PC-3 (cell line): Measurements from ENCODE around the gene RNF14. TPM values are rescaled to one million over a fixed set of nuclear protein-coding genes. Genes with fewer than 3 reads are reported as not detected.

Experiments
- ATAC-seq: fragments of 200-7000 bp; cut with Tn5 transposase; 2 replicates; pipeline ENCODE4 v1.9.1; 2020; ENCODE audit warnings: mild to moderate bottlenecking, moderate library complexity
- BruUV-seq: library from RNA; stranded (reverse); fragments of 400-500 nt; replicated peaks from 2 replicates; lab custom pipeline; 2021; lab: Mats Ljungman, UMichigan
- CTCF ChIA-PET: fragments of 300-600 bp; sonication (Branson Sonifier 250); formaldehyde crosslinking; loops from one replicate; lab custom pipeline; 2022; ENCODE audit warnings: antibody characterized with exemption; lab: Charles Lee
- POLR2A ChIA-PET: fragments of 300-600 bp; sonication (Branson Sonifier 250); formaldehyde crosslinking; loops from one replicate; lab custom pipeline; 2022; ENCODE audit warnings: antibody characterized with exemption; ENCODE audit not compliant: unreplicated experiment; lab: Charles Lee
- DNase-seq: peaks from one replicate; pipeline ENCODE4 v3.0.0-alpha.2; 2015
- H2AFZ ChIP-seq: fragments of 300-600 bp; sonication (generic); 2 replicates; pipeline ENCODE4 v1.6.0; 2016; ENCODE audit warnings: antibody characterized with exemption, low read length
- H3F3A ChIP-seq: fragments of 300-600 bp; sonication (generic); one replicate; pipeline ENCODE4 v1.6.0; 2017; ENCODE audit warnings: antibody characterized with exemption, low read length, control low read depth, mild to moderate bottlenecking; ENCODE audit not compliant: unreplicated experiment
- H3K27ac ChIP-seq: fragments of 300-600 bp; sonication (generic); 2 replicates; pipeline ENCODE4 v1.5.1; 2016; ENCODE audit warnings: mild to moderate bottlenecking, low read length
- H3K27me3 ChIP-seq: fragments of 300-600 bp; sonication (generic); 2 replicates; pipeline ENCODE4 v1.6.1; 2016; ENCODE audit warnings: low read length, mixed read lengths
- H3K36me3 ChIP-seq: fragments of 300-600 bp; sonication (generic); 2 replicates; pipeline ENCODE4 v1.6.1; 2016; ENCODE audit warnings: low read depth, mixed run types, low read length, mixed read lengths
- H3K4me1 ChIP-seq: fragments of 300-600 bp; sonication (generic); 2 replicates; pipeline ENCODE4 v1.5.1; 2016; ENCODE audit warnings: low read length; ENCODE audit not compliant: insufficient read depth
- H3K4me2 ChIP-seq: fragments of 300-600 bp; sonication (generic); 2 replicates; pipeline ENCODE4 v1.6.0; 2016; ENCODE audit warnings: low read length
- H3K4me3 ChIP-seq: fragments of 300-600 bp; sonication (generic); 2 replicates; pipeline ENCODE4 v1.5.1; 2016; ENCODE audit warnings: mild to moderate bottlenecking, low read length, mixed read lengths
- H3K79me2 ChIP-seq: fragments of 300-600 bp; sonication (generic); 2 replicates; pipeline ENCODE4 v1.6.1; 2017; ENCODE audit warnings: low read length, mixed read lengths
- H3K9ac ChIP-seq: fragments of 300-600 bp; sonication (generic); 2 replicates; pipeline ENCODE4 v1.6.0; 2016; ENCODE audit warnings: mild to moderate bottlenecking, low read length
- H3K9me2 ChIP-seq: fragments of 300-600 bp; sonication (generic); replicated peaks from 2 replicates; pipeline ENCODE4 v1.6.1; 2016; ENCODE audit warnings: mixed run types, low read length, mixed read lengths
- H3K9me3 ChIP-seq: fragments of 300-600 bp; sonication (generic); 2 replicates; pipeline ENCODE4 v1.6.1; 2016; ENCODE audit warnings: low read length, mixed read lengths
- H4K20me1 ChIP-seq: fragments of 300-600 bp; sonication (generic); 2 replicates; pipeline ENCODE4 v1.6.1; 2016; ENCODE audit warnings: low read length, mixed read lengths
- EZH2 ChIP-seq: fragments of 300-600 bp; sonication (generic); IDR thresholded peaks from one replicate; pipeline ENCODE4 v1.6.1; 2017; ENCODE audit warnings: antibody characterized with exemption, mild to moderate bottlenecking, low read length; ENCODE audit not compliant: unreplicated experiment
- EZH2phosphoT487 ChIP-seq: fragments of 300-600 bp; sonication (generic); IDR thresholded peaks from 2 replicates; pipeline ENCODE4 v1.6.1; 2018; ENCODE audit warnings: mild to moderate bottlenecking, antibody characterized with exemption, low read length, borderline replicate concordance
- intact Hi-C: fragments of 100-400 bp; cut with micrococcal nuclease; formaldehyde crosslinking; loops from 2 replicates; pipeline ENCODE4 v1.9.0; 2023
- total RNA-seq: library from RNA; depleted of rRNA; stranded (reverse); fragments of >200 nt; gene quantifications from 2 replicates; pipeline ENCODE4 v1.2.3, GENCODE V29; 2014
- TF ChIP-seq, protein P1 (sequence below): fragments of 300-600 bp; sonication (generic); conservative IDR thresholded peaks from 2 replicates; pipeline ENCODE4 v1.5.1; 2017; ENCODE audit warnings: antibody characterized with exemption, low read depth, mild to moderate bottlenecking, low read length

RNF14 gene
- total RNA-seq, 1 experiment from 2014 or later: 32.1 TPM

DNA sequence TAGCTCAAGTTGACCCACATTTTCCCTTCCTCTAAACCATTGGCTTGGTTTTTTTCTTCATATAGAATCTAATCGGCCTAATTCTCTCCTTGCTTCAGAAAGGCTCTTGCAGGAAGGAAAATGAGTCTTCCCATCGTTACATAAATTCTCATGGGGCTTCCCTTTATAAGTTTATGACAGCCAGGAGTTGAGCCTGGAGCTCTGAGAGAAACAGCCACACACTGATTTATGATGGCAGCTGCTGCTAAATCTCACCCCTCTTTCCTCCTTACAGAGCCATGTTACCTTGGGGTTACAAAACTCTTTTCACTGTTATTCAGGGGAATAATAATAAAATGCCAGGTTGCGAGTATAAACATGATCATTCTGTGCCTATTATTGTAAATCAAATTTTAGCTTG, 5.2 kb upstream of the RNF14 start:
- H3K9me3 ChIP-seq: no peaks in the 10 kb centered on the region
- no peak for DNase-seq
- intact Hi-C loops: no loop called here
- H3K27ac ChIP-seq: no peak overlapping the region
- H3F3A ChIP-seq: no peaks in the 10 kb centered on the region
- no peaks in the 10 kb centered on the region for H3K9me2 ChIP-seq
- H2AFZ ChIP-seq: no peak overlapping the region
- no peaks in the 10 kb centered on the region for H3K27me3 ChIP-seq
- POLR2A ChIA-PET: no interaction called here
- H3K4me2 ChIP-seq: no peak overlapping the region
- no peaks in the 10 kb centered on the region for H3K36me3 ChIP-seq
- BruUV-seq: no TSS peak
- H3K9ac ChIP-seq: no peak overlapping the region
- CTCF ChIA-PET: no interaction called here
- no peak overlapping the region for H3K4me3 ChIP-seq
- no peaks in the 10 kb centered on the region for H3K79me2 ChIP-seq
- no peak for ATAC-seq
- H4K20me1 ChIP-seq: no peaks in the 10 kb centered on the region
- TF ChIP-seq EZH2phosphoT487 (no peak), EZH2 (no peak)
- TF ChIP-seq, protein P1, sequence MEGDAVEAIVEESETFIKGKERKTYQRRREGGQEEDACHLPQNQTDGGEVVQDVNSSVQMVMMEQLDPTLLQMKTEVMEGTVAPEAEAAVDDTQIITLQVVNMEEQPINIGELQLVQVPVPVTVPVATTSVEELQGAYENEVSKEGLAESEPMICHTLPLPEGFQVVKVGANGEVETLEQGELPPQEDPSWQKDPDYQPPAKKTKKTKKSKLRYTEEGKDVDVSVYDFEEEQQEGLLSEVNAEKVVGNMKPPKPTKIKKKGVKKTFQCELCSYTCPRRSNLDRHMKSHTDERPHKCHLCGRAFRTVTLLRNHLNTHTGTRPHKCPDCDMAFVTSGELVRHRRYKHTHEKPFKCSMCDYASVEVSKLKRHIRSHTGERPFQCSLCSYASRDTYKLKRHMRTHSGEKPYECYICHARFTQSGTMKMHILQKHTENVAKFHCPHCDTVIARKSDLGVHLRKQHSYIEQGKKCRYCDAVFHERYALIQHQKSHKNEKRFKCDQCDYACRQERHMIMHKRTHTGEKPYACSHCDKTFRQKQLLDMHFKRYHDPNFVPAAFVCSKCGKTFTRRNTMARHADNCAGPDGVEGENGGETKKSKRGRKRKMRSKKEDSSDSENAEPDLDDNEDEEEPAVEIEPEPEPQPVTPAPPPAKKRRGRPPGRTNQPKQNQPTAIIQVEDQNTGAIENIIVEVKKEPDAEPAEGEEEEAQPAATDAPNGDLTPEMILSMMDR: no peak
- H3K4me1 ChIP-seq: 0 out of 2 replicates have a peak, but pooled peaks cover 4% of the 10 kb centered on the region

DNA sequence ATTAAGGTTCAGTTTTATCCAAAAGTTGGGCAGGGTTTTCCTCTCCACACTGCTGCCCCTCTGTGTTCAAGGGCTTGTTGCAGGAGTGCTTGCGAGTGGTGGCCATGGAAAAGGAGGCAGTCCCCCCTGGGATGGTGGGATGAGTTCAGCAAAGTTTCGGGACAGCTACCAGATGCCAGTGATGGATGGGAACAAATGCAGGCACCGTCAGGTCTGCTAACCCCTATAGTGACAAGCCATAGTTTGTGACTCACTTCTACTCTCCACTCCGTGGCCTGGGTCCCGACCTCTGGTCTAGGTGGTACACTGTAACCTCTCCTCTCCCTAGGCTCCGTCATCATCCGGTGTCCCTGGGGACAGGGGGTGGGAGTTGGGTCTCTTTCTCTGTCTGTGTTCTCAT, 3.8 kb upstream of the RNF14 start:
- no peaks in the 10 kb centered on the region for H4K20me1 ChIP-seq
- DNase-seq (no peak), ATAC-seq (no peak)
- TF ChIP-seq EZH2 (no peak), EZH2phosphoT487 (no peak)
- TF ChIP-seq, protein P1: no peak
- no peaks in the 10 kb centered on the region for H3K27me3 ChIP-seq
- peaks cover 10% of the 10 kb centered on the region for H3K79me2 ChIP-seq
- no peaks in the 10 kb centered on the region for H3K9me3 ChIP-seq
- no TSS peak for BruUV-seq
- no peaks in the 10 kb centered on the region for H3K36me3 ChIP-seq
- ChIA-PET CTCF (no interaction called here), POLR2A (no interaction called here)
- no peak overlapping the region for H2AFZ ChIP-seq
- H3K4me1 ChIP-seq: peaks cover 7% of the 10 kb centered on the region
- no peaks in the 10 kb centered on the region for H3K9me2 ChIP-seq
- H3F3A ChIP-seq: no peaks in the 10 kb centered on the region
- intact Hi-C loops: no loop called here
- H3K27ac ChIP-seq: no peak overlapping the region
- H3K4me3 ChIP-seq: no peak overlapping the region
- H3K4me2 ChIP-seq: no peak overlapping the region
- no peak overlapping the region for H3K9ac ChIP-seq

DNA sequence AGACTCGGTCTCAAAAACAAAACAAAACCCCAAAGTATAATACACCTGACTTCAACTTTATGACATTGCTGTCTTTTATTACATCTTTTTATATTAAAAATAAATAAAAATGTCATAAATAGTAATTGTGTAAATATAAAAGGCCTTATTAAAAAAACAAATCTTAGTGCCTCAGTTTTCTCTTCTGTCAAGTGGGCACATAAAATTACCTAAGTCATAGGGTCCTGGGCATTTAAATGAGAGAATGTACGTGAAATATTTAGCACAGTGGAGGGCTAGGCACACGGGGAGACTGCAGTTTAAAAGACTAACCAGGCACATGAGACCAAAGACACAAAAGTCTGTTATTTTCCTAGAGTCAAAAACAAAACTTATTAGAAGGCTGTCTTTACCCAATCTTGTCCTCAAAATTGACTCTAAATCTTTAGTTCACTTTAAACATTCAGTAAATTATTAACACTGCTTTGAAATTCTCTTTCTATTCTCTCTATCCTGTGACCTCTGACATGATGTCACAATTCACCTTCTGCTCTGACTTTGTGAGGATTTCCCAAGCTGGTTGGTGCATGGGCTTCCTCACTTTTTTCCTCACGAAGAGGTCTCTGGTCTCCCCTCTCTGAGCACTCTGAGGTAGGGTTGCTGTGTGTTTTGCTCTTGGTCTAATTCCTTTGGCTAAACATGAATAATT, 2.5 kb upstream of the RNF14 start:
- no peak overlapping the region for H3K9ac ChIP-seq
- no peaks in the 10 kb centered on the region for H3K36me3 ChIP-seq
- ATAC-seq (no peak), DNase-seq (no peak)
- no peaks in the 10 kb centered on the region for H3K9me3 ChIP-seq
- no peaks in the 10 kb centered on the region for H4K20me1 ChIP-seq
- H3F3A ChIP-seq: no peaks in the 10 kb centered on the region
- intact Hi-C loops: no loop called here
- no peak overlapping the region for H3K27ac ChIP-seq
- ChIA-PET CTCF (no interaction called here), POLR2A (no interaction called here)
- no peak overlapping the region for H3K4me2 ChIP-seq
- H3K4me3 ChIP-seq: no peak overlapping the region
- peaks cover 14% of the 10 kb centered on the region for H3K4me1 ChIP-seq
- TF ChIP-seq EZH2phosphoT487: no peak
- TF ChIP-seq, protein P1: no peak
- TF ChIP-seq EZH2: no peak
- no TSS peak for BruUV-seq
- no peaks in the 10 kb centered on the region for H3K27me3 ChIP-seq
- H3K9me2 ChIP-seq: no peaks in the 10 kb centered on the region
- peaks cover 23% of the 10 kb centered on the region for H3K79me2 ChIP-seq
- no peak overlapping the region for H2AFZ ChIP-seq
